ENCODE results near the gene ARMC8.

Gene ARMC8

DNA sequence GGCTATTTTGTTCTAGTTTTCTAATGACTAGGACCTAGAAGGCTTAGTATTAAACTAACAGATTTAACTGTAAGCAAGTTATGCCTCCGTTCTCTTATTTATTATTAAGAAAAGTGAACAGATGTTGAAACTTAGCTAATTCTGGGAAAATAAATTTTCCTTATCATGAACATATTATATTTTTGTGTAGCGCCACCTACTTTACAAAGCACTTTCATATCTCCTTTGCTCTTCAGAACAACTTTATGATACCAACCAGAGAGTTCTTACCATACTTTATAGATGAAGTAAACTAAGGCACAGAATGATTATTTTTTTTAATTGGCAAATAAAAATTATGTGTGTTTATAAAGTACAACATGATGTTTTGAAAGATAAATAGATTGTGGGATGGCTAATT, 83.1 kb downstream of the ARMC8 start:
- Histone ChIP-seq H3K27me3 (ENCODE audit: insufficient read depth, poor library complexity, severe bottlenecking) (no peaks in the 10 kb centered on the region), H3K4me3 (replicated peaks; ENCODE audit: insufficient read depth, low read length) (no peak overlapping the region), H3K27ac (replicated peaks) (no peak overlapping the region)
- TF ChIP-seq GABPA (IDR thresholded peaks at IDR 0.05; ENCODE audit: low read depth): no peak
- no peak for TF ChIP-seq SPI1 (IDR thresholded peaks at IDR 0.05; ENCODE audit: borderline replicate concordance, low read depth)
- TF ChIP-seq POLR2AphosphoS5 (IDR thresholded peaks at IDR 0.05; ENCODE audit: low read depth): no peak
- TF ChIP-seq, protein P1, sequence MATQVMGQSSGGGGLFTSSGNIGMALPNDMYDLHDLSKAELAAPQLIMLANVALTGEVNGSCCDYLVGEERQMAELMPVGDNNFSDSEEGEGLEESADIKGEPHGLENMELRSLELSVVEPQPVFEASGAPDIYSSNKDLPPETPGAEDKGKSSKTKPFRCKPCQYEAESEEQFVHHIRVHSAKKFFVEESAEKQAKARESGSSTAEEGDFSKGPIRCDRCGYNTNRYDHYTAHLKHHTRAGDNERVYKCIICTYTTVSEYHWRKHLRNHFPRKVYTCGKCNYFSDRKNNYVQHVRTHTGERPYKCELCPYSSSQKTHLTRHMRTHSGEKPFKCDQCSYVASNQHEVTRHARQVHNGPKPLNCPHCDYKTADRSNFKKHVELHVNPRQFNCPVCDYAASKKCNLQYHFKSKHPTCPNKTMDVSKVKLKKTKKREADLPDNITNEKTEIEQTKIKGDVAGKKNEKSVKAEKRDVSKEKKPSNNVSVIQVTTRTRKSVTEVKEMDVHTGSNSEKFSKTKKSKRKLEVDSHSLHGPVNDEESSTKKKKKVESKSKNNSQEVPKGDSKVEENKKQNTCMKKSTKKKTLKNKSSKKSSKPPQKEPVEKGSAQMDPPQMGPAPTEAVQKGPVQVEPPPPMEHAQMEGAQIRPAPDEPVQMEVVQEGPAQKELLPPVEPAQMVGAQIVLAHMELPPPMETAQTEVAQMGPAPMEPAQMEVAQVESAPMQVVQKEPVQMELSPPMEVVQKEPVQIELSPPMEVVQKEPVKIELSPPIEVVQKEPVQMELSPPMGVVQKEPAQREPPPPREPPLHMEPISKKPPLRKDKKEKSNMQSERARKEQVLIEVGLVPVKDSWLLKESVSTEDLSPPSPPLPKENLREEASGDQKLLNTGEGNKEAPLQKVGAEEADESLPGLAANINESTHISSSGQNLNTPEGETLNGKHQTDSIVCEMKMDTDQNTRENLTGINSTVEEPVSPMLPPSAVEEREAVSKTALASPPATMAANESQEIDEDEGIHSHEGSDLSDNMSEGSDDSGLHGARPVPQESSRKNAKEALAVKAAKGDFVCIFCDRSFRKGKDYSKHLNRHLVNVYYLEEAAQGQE (IDR thresholded peaks at IDR 0.05; ENCODE audit: insufficient replicate concordance, low read depth): no peak
- TF ChIP-seq, protein P2, sequence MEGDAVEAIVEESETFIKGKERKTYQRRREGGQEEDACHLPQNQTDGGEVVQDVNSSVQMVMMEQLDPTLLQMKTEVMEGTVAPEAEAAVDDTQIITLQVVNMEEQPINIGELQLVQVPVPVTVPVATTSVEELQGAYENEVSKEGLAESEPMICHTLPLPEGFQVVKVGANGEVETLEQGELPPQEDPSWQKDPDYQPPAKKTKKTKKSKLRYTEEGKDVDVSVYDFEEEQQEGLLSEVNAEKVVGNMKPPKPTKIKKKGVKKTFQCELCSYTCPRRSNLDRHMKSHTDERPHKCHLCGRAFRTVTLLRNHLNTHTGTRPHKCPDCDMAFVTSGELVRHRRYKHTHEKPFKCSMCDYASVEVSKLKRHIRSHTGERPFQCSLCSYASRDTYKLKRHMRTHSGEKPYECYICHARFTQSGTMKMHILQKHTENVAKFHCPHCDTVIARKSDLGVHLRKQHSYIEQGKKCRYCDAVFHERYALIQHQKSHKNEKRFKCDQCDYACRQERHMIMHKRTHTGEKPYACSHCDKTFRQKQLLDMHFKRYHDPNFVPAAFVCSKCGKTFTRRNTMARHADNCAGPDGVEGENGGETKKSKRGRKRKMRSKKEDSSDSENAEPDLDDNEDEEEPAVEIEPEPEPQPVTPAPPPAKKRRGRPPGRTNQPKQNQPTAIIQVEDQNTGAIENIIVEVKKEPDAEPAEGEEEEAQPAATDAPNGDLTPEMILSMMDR (IDR thresholded peaks at IDR 0.05; ENCODE audit: insufficient read depth, low read length): no peak
- DNase-seq (ENCODE audit: low read depth in 1 of 2, low spot score in 1 of 2): no peak

- no peak for DNase-seq (ENCODE audit: low read depth in 1 of 2, low spot score in 1 of 2)
- TF ChIP-seq SPI1 (IDR thresholded peaks at IDR 0.05; ENCODE audit: borderline replicate concordance, low read depth): no peak
- TF ChIP-seq, protein P1 (IDR thresholded peaks at IDR 0.05; ENCODE audit: insufficient replicate concordance, low read depth): no peak
- TF ChIP-seq POLR2AphosphoS5 (IDR thresholded peaks at IDR 0.05; ENCODE audit: low read depth): no peak
- TF ChIP-seq, protein P2 (IDR thresholded peaks at IDR 0.05; ENCODE audit: insufficient read depth, low read length): no peak
- TF ChIP-seq GABPA (IDR thresholded peaks at IDR 0.05; ENCODE audit: low read depth): no peak
- Histone ChIP-seq H3K4me3 (replicated peaks; ENCODE audit: insufficient read depth, low read length) (no peak overlapping the region), H3K27ac (replicated peaks) (no peak overlapping the region), H3K27me3 (ENCODE audit: insufficient read depth, poor library complexity, severe bottlenecking) (no peaks in the 10 kb centered on the region)
These were observed 84.2 kb downstream of the ARMC8 start for GRCh38 chr3:138271189-138271794.

GRCh38 chr3:138281561-138281960, 94.5 kb downstream of the ARMC8 start:
- Histone ChIP-seq H3K27me3 (ENCODE audit: insufficient read depth, poor library complexity, severe bottlenecking) (no peaks in the 10 kb centered on the region), H3K4me3 (replicated peaks; ENCODE audit: insufficient read depth, low read length) (no peak overlapping the region), H3K27ac (replicated peaks) (no peak overlapping the region)
- no peak for DNase-seq (ENCODE audit: low read depth in 1 of 2, low spot score in 1 of 2)
- no peak for TF ChIP-seq GABPA (IDR thresholded peaks at IDR 0.05; ENCODE audit: low read depth)
- no peak for TF ChIP-seq POLR2AphosphoS5 (IDR thresholded peaks at IDR 0.05; ENCODE audit: low read depth)
- TF ChIP-seq, protein P2 (IDR thresholded peaks at IDR 0.05; ENCODE audit: insufficient read depth, low read length): no peak
- TF ChIP-seq, protein P1 (IDR thresholded peaks at IDR 0.05; ENCODE audit: insufficient replicate concordance, low read depth): no peak
- TF ChIP-seq SPI1 (IDR thresholded peaks at IDR 0.05; ENCODE audit: borderline replicate concordance, low read depth): no peak

Measured in HL-60 (cell line).